Kidney (tissue), 14 donors: Measurements from ENCODE around the gene RAB20. TPM values are rescaled to one million over a fixed set of nuclear protein-coding genes. Genes with fewer than 3 reads are reported as not detected.
"Not testable (repeated sequence)": the region's sequence is repeated elsewhere in the genome, so short reads cannot be mapped to it uniquely, and the experiment has no call there.

Experiments used
- DNase-seq, 5 donors: peaks; one replicate each; pipeline ENCODE4 v3.0.0-alpha.2; 2013 to 2020
- FAIRE-seq: peaks from 2 replicates; lab custom pipeline; 2012; peaks lifted over from hg19 to GRCh38; lab: Jason Lieb, UNC
- H3K27ac ChIP-seq, 2 donors: one replicate each; pipeline ENCODE4 v1.7.0; 2013; ENCODE audit warnings: low read depth in 2 of 2, low read length in 2 of 2, inconsistent platforms in 1 of 2
- H3K27me3 ChIP-seq: one replicate; pipeline ENCODE4 v1.7.1; 2013; ENCODE audit warnings: low read length, inconsistent platforms; ENCODE audit not compliant: control insufficient read depth, insufficient read depth
- H3K36me3 ChIP-seq, 3 donors: one replicate each; pipeline versions ENCODE4 v1.7.0 to v1.7.1; 2013; ENCODE audit warnings: low read length in 3 of 3, control low read depth in 1 of 3, inconsistent platforms in 1 of 3; ENCODE audit not compliant: insufficient read depth in 3 of 3, control insufficient read depth in 2 of 3
- H3K4me1 ChIP-seq, 3 donors: one replicate each; pipeline versions ENCODE4 v1.7.0 to v1.7.1; 2013; ENCODE audit warnings: low read length in 3 of 3, inconsistent platforms in 1 of 3, low read depth in 1 of 3; ENCODE audit not compliant: control insufficient read depth in 2 of 3, insufficient read depth in 2 of 3
- H3K4me3 ChIP-seq, 3 donors: one replicate each; pipeline versions ENCODE4 v1.7.0 to v1.8.1; 2013; ENCODE audit warnings: low read length in 3 of 3, control low read depth in 1 of 3, inconsistent platforms in 1 of 3
- H3K9ac ChIP-seq, 3 donors: one replicate each; pipeline versions ENCODE4 v1.7.0 to v1.7.1; 2013; ENCODE audit warnings: low read length in 3 of 3, control low read depth in 1 of 3, inconsistent platforms in 1 of 3
- H3K9me3 ChIP-seq, 3 donors: one replicate each; pipeline versions ENCODE4 v1.7.0 to v1.7.1; 2013; ENCODE audit warnings: low read length in 3 of 3, control low read depth in 1 of 3, inconsistent platforms in 1 of 3; ENCODE audit not compliant: control insufficient read depth in 2 of 3, insufficient read depth in 1 of 3
- CTCF ChIP-seq: IDR thresholded peaks from 3 replicates; pipeline ENCODE4 v1.5.1; 2012; ENCODE audit warnings: mild to moderate bottlenecking, moderate library complexity, borderline replicate concordance; ENCODE audit not compliant: insufficient read depth; ENCODE audit errors: extremely low read depth
- intact Hi-C: fragments of 100-400 bp; cut with DNase I; formaldehyde crosslinking; loops from one replicate; pipeline ENCODE4 v1.11.1; 2022
- polyA plus RNA-seq: library from polyadenylated mRNA; stranded (reverse); fragments of 350-450 nt; fragmentation: Illumina TruSeq; extraction: RNeasy Lipid Tissue Mini Kit (QIAGEN cat#74804); gene quantifications from one replicate; pipeline ENCODE4 v1.2.3, GENCODE V29; 2014; ENCODE audit warnings: low read depth, low replicate concordance; ENCODE audit not compliant: insufficient read depth
- total RNA-seq: library from RNA; stranded (reverse); fragmentation: NEBNext Ultra II Directional; extraction: Animal tissue kit (Norgen Biotek cat#: 25700); gene quantifications from one replicate; pipeline ENCODE4 v1.2.1, GENCODE V29; 2021
- donor health status: control.
- donor health status: control.
- donor health status: control.
- donor health status: control.
- donor health status: control.
- donor health status: DM: yes; HTN: yes; CAD: no.
- donor health status: Normal renal cell carcinoma (clear cell type).

The RAB20 gene
- total and polyA plus RNA-seq, 2 donors from 2014 or later: 33.6 to 47.7 TPM

GRCh38 chr13:110490009-110490770, 71.3 kb downstream of the RAB20 start:
- Histone ChIP-seq H3K27ac (no peak overlapping the region), H3K9ac (no peak overlapping the region), H3K4me1 (no peaks in the 10 kb centered on the region), H3K36me3 (peaks cover 2 to 58% (median 25%) of the 10 kb centered on the region in 3 donors), H3K4me3 (no peak overlapping the region), H3K27me3 (no peaks in the 10 kb centered on the region), H3K9me3 (no peaks in the 10 kb centered on the region)
- intact Hi-C loops: no loop called here
- DNase-seq (peak in 1 of 5 donors; percentile 49), FAIRE-seq (no peak)
- TF ChIP-seq CTCF: no peak

- H3K4me1 ChIP-seq, H3K27ac ChIP-seq, intact Hi-C loops, H3K27me3 ChIP-seq, H3K9me3 ChIP-seq, H3K4me3 ChIP-seq, H3K9ac ChIP-seq, FAIRE-seq: not testable (repeated sequence)
- peaks cover 0 to 70% (median 28%) of the 10 kb centered on the region in 3 donors for H3K36me3 ChIP-seq
- peak in 1 of 5 donors; percentile 13 for DNase-seq
Observed at GRCh38 chr13:110486880-110487279, 74.6 kb downstream of the RAB20 start.

- FAIRE-seq (no peak), DNase-seq (peak in 1 of 5 donors; percentile 54)
- intact Hi-C loops: no loop called here
- Histone ChIP-seq H3K4me1 (no peaks in the 10 kb centered on the region), H3K36me3 (peaks cover 2 to 70% (median 26%) of the 10 kb centered on the region in 3 donors), H3K9ac (no peak overlapping the region), H3K27ac (no peak overlapping the region), H3K4me3 (no peak overlapping the region), H3K9me3 (no peaks in the 10 kb centered on the region), H3K27me3 (no peaks in the 10 kb centered on the region)
- TF ChIP-seq CTCF: no peak
Observed at GRCh38 chr13:110486061-110486715, 75.3 kb downstream of the RAB20 start.

- Histone ChIP-seq H3K27me3 (no peaks in the 10 kb centered on the region), H3K4me3 (no peak overlapping the region), H3K27ac (no peak overlapping the region), H3K36me3 (peaks cover 2 to 73% (median 22%) of the 10 kb centered on the region in 3 donors), H3K9me3 (no peaks in the 10 kb centered on the region), H3K4me1 (no peaks in the 10 kb centered on the region), H3K9ac (no peak overlapping the region)
- intact Hi-C loops: no loop called here
- FAIRE-seq (no peak), DNase-seq (peak in 2 of 5 donors; percentile 49 to 56)
- no peak for TF ChIP-seq CTCF
Observed at GRCh38 chr13:110485604-110486003, 75.9 kb downstream of the RAB20 start.
